Right lobe of liver (tissue), 4 donors: ENCODE data around the gene GSG1L.

ENCODE experiments used
- POLR2A ChIP-seq: fragments of 450-650 bp; IDR thresholded peaks from one replicate; pipeline ENCODE4 v1.6.1; 2017; ENCODE audit warnings: antibody characterized with exemption, mild to moderate bottlenecking
- TF ChIP-seq, protein P1 (sequence below), 4 donors: fragments of 200-600 bp in 3 of 4; fragments of 450-650 bp in 1 of 4; IDR thresholded peaks; one replicate each; pipeline versions ENCODE4 v1.5.1 to v1.8.0; 2016 to 2022; ENCODE audit warnings: antibody characterized with exemption in 4 of 4, mild to moderate bottlenecking in 2 of 4
- donor health status: DM: no; HTN: no; CAD: no.
- donor health status: DM: no; HTN: no; CAD: no.
- donor health status: DM: no; HTN: yes; CAD: no.

DNA sequence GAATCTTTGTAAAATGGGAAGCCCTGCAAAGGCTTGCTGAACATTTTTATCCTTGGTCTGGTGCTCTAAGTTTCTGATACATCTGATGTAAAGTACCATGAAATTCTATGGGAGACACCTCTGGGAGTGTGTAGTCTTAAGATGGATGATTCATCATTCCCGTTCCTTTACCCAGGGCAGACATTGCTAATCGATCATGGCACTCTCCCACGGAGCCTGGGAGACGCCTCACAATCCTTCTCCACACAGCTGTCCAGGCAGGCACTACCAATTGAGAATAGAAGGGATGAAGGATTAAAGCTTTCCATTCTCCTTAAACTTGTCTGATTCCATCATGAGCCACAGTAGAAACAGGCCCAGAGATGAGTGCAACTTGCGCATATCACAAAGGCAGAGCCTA lies 144.8 kb downstream of the GSG1L start:
- TF ChIP-seq, protein P1, sequence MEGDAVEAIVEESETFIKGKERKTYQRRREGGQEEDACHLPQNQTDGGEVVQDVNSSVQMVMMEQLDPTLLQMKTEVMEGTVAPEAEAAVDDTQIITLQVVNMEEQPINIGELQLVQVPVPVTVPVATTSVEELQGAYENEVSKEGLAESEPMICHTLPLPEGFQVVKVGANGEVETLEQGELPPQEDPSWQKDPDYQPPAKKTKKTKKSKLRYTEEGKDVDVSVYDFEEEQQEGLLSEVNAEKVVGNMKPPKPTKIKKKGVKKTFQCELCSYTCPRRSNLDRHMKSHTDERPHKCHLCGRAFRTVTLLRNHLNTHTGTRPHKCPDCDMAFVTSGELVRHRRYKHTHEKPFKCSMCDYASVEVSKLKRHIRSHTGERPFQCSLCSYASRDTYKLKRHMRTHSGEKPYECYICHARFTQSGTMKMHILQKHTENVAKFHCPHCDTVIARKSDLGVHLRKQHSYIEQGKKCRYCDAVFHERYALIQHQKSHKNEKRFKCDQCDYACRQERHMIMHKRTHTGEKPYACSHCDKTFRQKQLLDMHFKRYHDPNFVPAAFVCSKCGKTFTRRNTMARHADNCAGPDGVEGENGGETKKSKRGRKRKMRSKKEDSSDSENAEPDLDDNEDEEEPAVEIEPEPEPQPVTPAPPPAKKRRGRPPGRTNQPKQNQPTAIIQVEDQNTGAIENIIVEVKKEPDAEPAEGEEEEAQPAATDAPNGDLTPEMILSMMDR (IDR thresholded peaks at IDR 0.05), result no peak
- no peak for TF ChIP-seq POLR2A
